ENCODE results near the gene CCDC71L. TPM values are rescaled to one million over a fixed set of nuclear protein-coding genes. Genes with fewer than 3 reads are reported as not detected.

CCDC71L gene
- total and polyA plus RNA-seq, 2 experiments from 2014 or later: 14.8 to 24.3 TPM

- no peaks in the 10 kb centered on the region for H4K20me1 ChIP-seq (ENCODE audit: insufficient read depth, poor library complexity, severe bottlenecking)
- TF ChIP-seq CTCF (IDR thresholded peaks at IDR 0.05; ENCODE audit: poor library complexity) (no peak), EZH2phosphoT487 (IDR thresholded peaks at IDR 0.05; ENCODE audit: low read depth, severe bottlenecking, unreplicated experiment) (no peak), EZH2 (IDR thresholded peaks at IDR 0.05; ENCODE audit: borderline replicate concordance) (no peak)
- 92% methylated on average over 1 of the region's 1 CpG for WGBS (ENCODE audit: low lambda C conversion rate, missing lambda C conversion rate)
- H3K36me3 ChIP-seq (replicated peaks; ENCODE audit: insufficient read depth, low read depth): no peaks in the 10 kb centered on the region
- DNase-seq (ENCODE audit: low spot score): no peak
- H2AFZ ChIP-seq: no peak overlapping the region
- no peaks in the 10 kb centered on the region for H3K4me1 ChIP-seq (ENCODE audit: insufficient read depth)
- no peak overlapping the region for H3K4me2 ChIP-seq
- no peak overlapping the region for H3K27ac ChIP-seq
- H3K27me3 ChIP-seq: no peaks in the 10 kb centered on the region
- H3K9me3 ChIP-seq (ENCODE audit: low read depth): no peaks in the 10 kb centered on the region
- H3K79me2 ChIP-seq: no peaks in the 10 kb centered on the region
- H3K4me3 ChIP-seq: no peak overlapping the region
- H3K9me2 ChIP-seq (replicated peaks; ENCODE audit: insufficient read depth): no peaks in the 10 kb centered on the region
These were observed 10.2 kb upstream of the CCDC71L start for GRCh38 chr7:106671160-106671559.

- H3K9me3 ChIP-seq (ENCODE audit: low read depth): no peaks in the 10 kb centered on the region
- H3K4me2 ChIP-seq: no peak overlapping the region
- no peak overlapping the region for H3K27ac ChIP-seq
- no peaks in the 10 kb centered on the region for H4K20me1 ChIP-seq (ENCODE audit: insufficient read depth, poor library complexity, severe bottlenecking)
- no peaks in the 10 kb centered on the region for H3K36me3 ChIP-seq (replicated peaks; ENCODE audit: insufficient read depth, low read depth)
- no peaks in the 10 kb centered on the region for H3K79me2 ChIP-seq
- no peak overlapping the region for H2AFZ ChIP-seq
- no peaks in the 10 kb centered on the region for H3K4me1 ChIP-seq (ENCODE audit: insufficient read depth)
- no peak for DNase-seq (ENCODE audit: low spot score)
- no peaks in the 10 kb centered on the region for H3K9me2 ChIP-seq (replicated peaks; ENCODE audit: insufficient read depth)
- no peak for TF ChIP-seq EZH2phosphoT487 (IDR thresholded peaks at IDR 0.05; ENCODE audit: low read depth, severe bottlenecking, unreplicated experiment)
- no peak for TF ChIP-seq EZH2 (IDR thresholded peaks at IDR 0.05; ENCODE audit: borderline replicate concordance)
- TF ChIP-seq CTCF (IDR thresholded peaks at IDR 0.05; ENCODE audit: poor library complexity): no peak
- no peaks in the 10 kb centered on the region for H3K27me3 ChIP-seq
- 88% methylated on average over 6 of the region's 6 CpGs for WGBS (ENCODE audit: low lambda C conversion rate, missing lambda C conversion rate)
- H3K4me3 ChIP-seq: no peak overlapping the region
These were observed 8.0 kb upstream of the CCDC71L start for GRCh38 chr7:106668861-106669524.

GRCh38 chr7:106666353-106666752 lies 5.4 kb upstream of the CCDC71L start:
- Histone ChIP-seq H3K27ac (no peak overlapping the region), H3K27me3 (no peaks in the 10 kb centered on the region), H2AFZ (no peak overlapping the region), H4K20me1 (ENCODE audit: insufficient read depth, poor library complexity, severe bottlenecking) (no peaks in the 10 kb centered on the region), H3K36me3 (replicated peaks; ENCODE audit: insufficient read depth, low read depth) (no peaks in the 10 kb centered on the region), H3K4me3 (no peak overlapping the region), H3K9me3 (ENCODE audit: low read depth) (no peaks in the 10 kb centered on the region), H3K9me2 (replicated peaks; ENCODE audit: insufficient read depth) (no peaks in the 10 kb centered on the region), H3K79me2 (no peaks in the 10 kb centered on the region), H3K4me1 (ENCODE audit: insufficient read depth) (no peaks in the 10 kb centered on the region), H3K4me2 (no peak overlapping the region)
- 78% methylated on average over 2 of the region's 2 CpGs for WGBS (ENCODE audit: low lambda C conversion rate, missing lambda C conversion rate)
- TF ChIP-seq CTCF (IDR thresholded peaks at IDR 0.05; ENCODE audit: poor library complexity) (no peak), EZH2 (IDR thresholded peaks at IDR 0.05; ENCODE audit: borderline replicate concordance) (no peak), EZH2phosphoT487 (IDR thresholded peaks at IDR 0.05; ENCODE audit: low read depth, severe bottlenecking, unreplicated experiment) (no peak)
- DNase-seq (ENCODE audit: low spot score): no peak

Data from hepatocyte (in vitro differentiated cells).